K562 (cell line): Measurements from ENCODE around the gene TIMP2. TPM values are rescaled to one million over a fixed set of nuclear protein-coding genes. Genes with fewer than 3 reads are reported as not detected.

ENCODE experiments used
- BRF1 ChIP-seq: IDR thresholded peaks from 3 replicates; pipeline ENCODE4 v1.6.1; 2011; ENCODE audit warnings: borderline replicate concordance, mild to moderate bottlenecking; ENCODE audit not compliant: insufficient read length; ENCODE audit errors: extremely low read depth
- ESRRA ChIP-seq: fragments of 450-650 bp; IDR thresholded peaks from 2 replicates; pipeline ENCODE4 v1.6.1; 2014; ENCODE audit warnings: low read depth, mild to moderate bottlenecking, moderate library complexity, borderline replicate concordance
- FOXP1 ChIP-seq: sonication (generic); formaldehyde crosslinking; IDR thresholded peaks from 2 replicates; pipeline ENCODE4 v1.8.0; 2022; ENCODE audit warnings: mild to moderate bottlenecking, missing genetic modification reagents
- TARDBP ChIP-seq: fragments of 450-650 bp; IDR thresholded peaks from 2 replicates; pipeline ENCODE4 v1.6.1; 2016
- ZBTB11 ChIP-seq, 3 experiments: fragments of 200-800 bp in 1 of 3; fragments of 250-450 bp in 1 of 3; fragments of 450-650 bp in 1 of 3; sonication (Bioruptor Pico) in 1 of 3; sonication (Bioruptor generic) in 1 of 3; formaldehyde crosslinking in 1 of 3; IDR thresholded peaks; 2 replicates each; pipeline versions ENCODE4 v1.6.1 to v1.8.0; 2016 to 2022; ENCODE audit warnings: mild to moderate bottlenecking in 2 of 3, missing genetic modification characterization in 2 of 3, missing compliant biosample characterization in 1 of 3, moderate library complexity in 1 of 3
- ZBTB34 ChIP-seq: fragments of 250-450 bp; sonication (Bioruptor Pico); IDR thresholded peaks from 2 replicates; pipeline ENCODE4 v1.8.0; 2021; ENCODE audit warnings: mild to moderate bottlenecking, moderate library complexity
- polyA plus RNA-seq, 8 experiments: library from polyadenylated mRNA; depleted of rRNA in 4 of 8; stranded (reverse) in 5 of 8; unstranded in 3 of 8; fragments of >200 nt; fragmentation: Nextera tagmentation in 2 of 8; fragmentation: Illumina TruSeq in 1 of 8; extraction: Ambion mirVana in 2 of 8; extraction: Trizol in 1 of 8; gene quantifications; 2 replicates each; pipeline versions ENCODE4 v1.2.1 to v1.2.3, GENCODE V29; 2011 to 2014; ENCODE audit warnings: inconsistent platforms in 1 of 8, missing spikeins in 1 of 8
- total RNA-seq, 7 experiments: library from RNA; depleted of rRNA in 6 of 7; stranded (reverse); fragments of >200 nt in 6 of 7; fragmentation: Illumina TruSeq in 2 of 7; extraction: Trizol in 2 of 7; gene quantifications; 2 replicates each; pipeline versions ENCODE4 v1.2.1 to v1.2.3, GENCODE V29; 2011 to 2021; ENCODE audit warnings: low replicate concordance in 1 of 7
- TF ChIP-seq, protein P1 (sequence below): IDR thresholded peaks from 2 replicates; pipeline ENCODE4 v1.6.1; 2011; ENCODE audit warnings: borderline replicate concordance, low read depth, mild to moderate bottlenecking, moderate library complexity, low read length; ENCODE audit not compliant: insufficient read depth, poor library complexity, severe bottlenecking
- TF ChIP-seq, protein P2 (sequence below): sonication (generic); IDR thresholded peaks from 2 replicates; pipeline ENCODE4 v1.6.1; 2016
- TF ChIP-seq, protein P3 (sequence below): fragments of 450-650 bp; IDR thresholded peaks from 2 replicates; pipeline ENCODE4 v1.6.1; 2016

Gene TIMP2
- total and polyA plus RNA-seq, 9 of the 15 experiments (the other 6 are each of a cell fraction or from before 2014, with no cell fraction given), result 0.55 TPM; not detected in 8

GRCh38 chr17:78884148-78884825 is 40.9 kb downstream of the TIMP2 start (continued):
- TF ChIP-seq, protein P1, sequence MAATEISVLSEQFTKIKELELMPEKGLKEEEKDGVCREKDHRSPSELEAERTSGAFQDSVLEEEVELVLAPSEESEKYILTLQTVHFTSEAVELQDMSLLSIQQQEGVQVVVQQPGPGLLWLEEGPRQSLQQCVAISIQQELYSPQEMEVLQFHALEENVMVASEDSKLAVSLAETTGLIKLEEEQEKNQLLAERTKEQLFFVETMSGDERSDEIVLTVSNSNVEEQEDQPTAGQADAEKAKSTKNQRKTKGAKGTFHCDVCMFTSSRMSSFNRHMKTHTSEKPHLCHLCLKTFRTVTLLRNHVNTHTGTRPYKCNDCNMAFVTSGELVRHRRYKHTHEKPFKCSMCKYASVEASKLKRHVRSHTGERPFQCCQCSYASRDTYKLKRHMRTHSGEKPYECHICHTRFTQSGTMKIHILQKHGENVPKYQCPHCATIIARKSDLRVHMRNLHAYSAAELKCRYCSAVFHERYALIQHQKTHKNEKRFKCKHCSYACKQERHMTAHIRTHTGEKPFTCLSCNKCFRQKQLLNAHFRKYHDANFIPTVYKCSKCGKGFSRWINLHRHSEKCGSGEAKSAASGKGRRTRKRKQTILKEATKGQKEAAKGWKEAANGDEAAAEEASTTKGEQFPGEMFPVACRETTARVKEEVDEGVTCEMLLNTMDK, result no peak
- TF ChIP-seq, protein P2, sequence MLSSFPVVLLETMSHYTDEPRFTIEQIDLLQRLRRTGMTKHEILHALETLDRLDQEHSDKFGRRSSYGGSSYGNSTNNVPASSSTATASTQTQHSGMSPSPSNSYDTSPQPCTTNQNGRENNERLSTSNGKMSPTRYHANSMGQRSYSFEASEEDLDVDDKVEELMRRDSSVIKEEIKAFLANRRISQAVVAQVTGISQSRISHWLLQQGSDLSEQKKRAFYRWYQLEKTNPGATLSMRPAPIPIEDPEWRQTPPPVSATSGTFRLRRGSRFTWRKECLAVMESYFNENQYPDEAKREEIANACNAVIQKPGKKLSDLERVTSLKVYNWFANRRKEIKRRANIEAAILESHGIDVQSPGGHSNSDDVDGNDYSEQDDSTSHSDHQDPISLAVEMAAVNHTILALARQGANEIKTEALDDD, result no peak
- no peak for TF ChIP-seq TARDBP
- TF ChIP-seq BRF1, result no peak
- TF ChIP-seq, protein P3, sequence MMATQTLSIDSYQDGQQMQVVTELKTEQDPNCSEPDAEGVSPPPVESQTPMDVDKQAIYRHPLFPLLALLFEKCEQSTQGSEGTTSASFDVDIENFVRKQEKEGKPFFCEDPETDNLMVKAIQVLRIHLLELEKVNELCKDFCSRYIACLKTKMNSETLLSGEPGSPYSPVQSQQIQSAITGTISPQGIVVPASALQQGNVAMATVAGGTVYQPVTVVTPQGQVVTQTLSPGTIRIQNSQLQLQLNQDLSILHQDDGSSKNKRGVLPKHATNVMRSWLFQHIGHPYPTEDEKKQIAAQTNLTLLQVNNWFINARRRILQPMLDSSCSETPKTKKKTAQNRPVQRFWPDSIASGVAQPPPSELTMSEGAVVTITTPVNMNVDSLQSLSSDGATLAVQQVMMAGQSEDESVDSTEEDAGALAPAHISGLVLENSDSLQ, result no peak
- TF ChIP-seq ZBTB34 (CRISPR knock-in tag), result no peak
- TF ChIP-seq ZBTB11 (CRISPR knock-in tag; IDR thresholded peaks at IDR 0.05), result no peak
- TF ChIP-seq FOXP1, result no peak
- TF ChIP-seq ESRRA, result no peak
